Activated CD8-positive, alpha-beta memory T cell treated with anti-CD3 and anti-CD28 coated beads, Interleukin-2, amount 50 U/mL, for 1 hour (primary cell): ENCODE measurements around the gene DCLK1.

Source experiments
- DNase-seq: peaks from one replicate; pipeline ENCODE4 v3.0.0-alpha.2; 2020; ENCODE audit errors: extremely low read depth

The DCLK1 gene

GRCh38 chr13:35947315-35947714 is 183.9 kb downstream of the DCLK1 start:
- DNase-seq: no peak

GRCh38 chr13:35945368-35945767 is 185.8 kb downstream of the DCLK1 start:
- no peak for DNase-seq

- DNase-seq: no peak
Measured at GRCh38 chr13:35941374-35941773, 189.8 kb downstream of the DCLK1 start.

- DNase-seq: no peak
Measured at GRCh38 chr13:35940734-35941133, 190.4 kb downstream of the DCLK1 start.

GRCh38 chr13:35936246-35936978 is 194.8 kb downstream of the DCLK1 start:
- DNase-seq: no peak

- DNase-seq: no peak
Measured at GRCh38 chr13:35930665-35931631, 200.2 kb downstream of the DCLK1 start.

- DNase-seq: no peak
Measured at GRCh38 chr13:35927567-35928021, 203.6 kb downstream of the DCLK1 start.

GRCh38 chr13:35926859-35927530 is 204.2 kb downstream of the DCLK1 start:
- no peak for DNase-seq

GRCh38 chr13:35925669-35926068 is 205.5 kb downstream of the DCLK1 start:
- DNase-seq: no peak

GRCh38 chr13:35923347-35923746 is 207.8 kb downstream of the DCLK1 start:
- no peak for DNase-seq

GRCh38 chr13:35920816-35921215 is 210.4 kb downstream of the DCLK1 start:
- no peak for DNase-seq

- DNase-seq: no peak
Measured at GRCh38 chr13:35917942-35918645, 213.1 kb downstream of the DCLK1 start.

GRCh38 chr13:35917252-35917941 is 213.8 kb downstream of the DCLK1 start:
- no peak for DNase-seq

GRCh38 chr13:35916146-35916545 is 215.0 kb downstream of the DCLK1 start:
- no peak for DNase-seq

GRCh38 chr13:35914662-35915061 is 216.5 kb downstream of the DCLK1 start:
- no peak for DNase-seq

- DNase-seq: no peak
Measured at GRCh38 chr13:35912841-35913240, 218.3 kb downstream of the DCLK1 start.

- DNase-seq: no peak
Measured at GRCh38 chr13:35909837-35910540, 221.2 kb downstream of the DCLK1 start.

GRCh38 chr13:35909091-35909490 is 222.1 kb downstream of the DCLK1 start:
- DNase-seq: no peak

GRCh38 chr13:35908226-35908625 is 223.0 kb downstream of the DCLK1 start:
- no peak for DNase-seq

GRCh38 chr13:35906636-35907035 is 224.5 kb downstream of the DCLK1 start:
- no peak for DNase-seq
